ENCODE measurements around the gene CYFIP1.

- TF ChIP-seq GATA2 (IDR thresholded peaks at IDR 0.05; ENCODE audit: low read depth, low read length) (no peak), GATA3 (IDR thresholded peaks at IDR 0.05; ENCODE audit: low read depth, low read length) (no peak)
Measured at GRCh38 chr15:22956257-22956977, 23.8 kb downstream of the CYFIP1 start.
